ENCODE measurements around the gene BAIAP3.

The BAIAP3 gene

GRCh38 chr16:1333854-1334700 is 632 bp downstream of the BAIAP3 start:
- no peak for DNase-seq

GRCh38 chr16:1334739-1335138 is 1.3 kb downstream of the BAIAP3 start:
- DNase-seq = no peak

GRCh38 chr16:1335211-1335971 is 1.9 kb downstream of the BAIAP3 start:
- peak; percentile 50 for DNase-seq

GRCh38 chr16:1335996-1336395 is 2.6 kb downstream of the BAIAP3 start:
- peak; percentile 9 for DNase-seq

- DNase-seq = no peak
Measured at GRCh38 chr16:1336619-1337018, 3.2 kb downstream of the BAIAP3 start.

GRCh38 chr16:1337486-1337885 is 4.0 kb downstream of the BAIAP3 start:
- DNase-seq = no peak

GRCh38 chr16:1338119-1338730 is 4.8 kb downstream of the BAIAP3 start:
- no peak for DNase-seq

- no peak for DNase-seq
Measured at GRCh38 chr16:1338855-1339675, 5.6 kb downstream of the BAIAP3 start.

- no peak for DNase-seq
Measured at GRCh38 chr16:1340730-1341494, 7.5 kb downstream of the BAIAP3 start.

GRCh38 chr16:1341495-1342420 is 8.3 kb downstream of the BAIAP3 start:
- no peak for DNase-seq

GRCh38 chr16:1342526-1343427 is 9.3 kb downstream of the BAIAP3 start:
- peak; percentile 77 for DNase-seq

- no peak for DNase-seq
Measured at GRCh38 chr16:1343428-1344242, 10.2 kb downstream of the BAIAP3 start.

GRCh38 chr16:1344499-1344898 is 11.1 kb downstream of the BAIAP3 start:
- DNase-seq = no peak

GRCh38 chr16:1345087-1345486 is 11.6 kb downstream of the BAIAP3 start:
- no peak for DNase-seq

- DNase-seq = no peak
Measured at GRCh38 chr16:1345651-1346421, 12.4 kb downstream of the BAIAP3 start.

GRCh38 chr16:1346422-1347285 is 13.2 kb downstream of the BAIAP3 start:
- DNase-seq = no peak

GRCh38 chr16:1347286-1347855 is 13.9 kb downstream of the BAIAP3 start:
- DNase-seq = no peak

All from midbrain (tissue), 1 donor.